ENCODE results near the gene IVD. TPM values are rescaled to one million over a fixed set of nuclear protein-coding genes. Genes with fewer than 3 reads are reported as not detected.

Gene IVD
- total RNA-seq, 1 experiment from 2014 or later, result 93.1 TPM

DNA sequence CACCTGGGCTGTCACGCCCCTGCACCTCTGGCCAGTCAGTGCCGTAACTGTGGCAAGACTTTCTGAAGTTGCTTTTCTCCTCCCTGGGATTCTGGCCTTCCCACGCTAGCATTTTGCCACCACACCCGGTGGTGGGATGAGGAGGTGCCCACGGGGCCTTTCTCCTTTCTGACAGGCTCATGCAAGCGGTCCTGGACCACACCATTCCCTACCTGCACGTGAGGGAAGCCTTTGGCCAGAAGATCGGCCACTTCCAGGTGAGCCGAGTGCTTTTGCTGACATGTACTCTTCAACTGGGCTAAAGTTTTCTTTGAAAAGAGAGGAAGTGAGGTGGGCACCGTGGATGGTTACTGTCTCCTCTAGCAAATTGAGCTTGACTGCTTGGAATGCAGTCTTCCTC is 9.6 kb downstream of the IVD start:
- Histone ChIP-seq H3K56ac (ENCODE audit: insufficient read length, low read depth, low read length) (no peak overlapping the region), H2AFZ (ENCODE audit: low read length) (no peak overlapping the region), H3K4me2 (ENCODE audit: insufficient read depth, insufficient read length, low read length) (no peak overlapping the region), H3T11ph (ENCODE audit: low read length) (no peak overlapping the region), H2BK120ac (ENCODE audit: low read depth, low read length, poor library complexity, severe bottlenecking) (no peak overlapping the region), H3K14ac (ENCODE audit: insufficient read depth, low read length) (no peak overlapping the region), H3K4me1 (ENCODE audit: insufficient read depth, low read length) (no peaks in the 10 kb centered on the region), H2BK15ac (ENCODE audit: low read depth, low read length) (no peak overlapping the region), H3K79me2 (ENCODE audit: insufficient read depth, low read length) (no peaks in the 10 kb centered on the region), H3K79me1 (ENCODE audit: insufficient read depth, low read depth, low read length, poor library complexity, severe bottlenecking) (no peaks in the 10 kb centered on the region), H2BK5ac (ENCODE audit: insufficient read length, low read length) (no peak overlapping the region), H4K91ac (ENCODE audit: insufficient read length, low read depth, low read length) (no peak overlapping the region), H2BK12ac (ENCODE audit: insufficient read length, low read depth, low read length) (no peak overlapping the region), H2BK20ac (ENCODE audit: low read depth, low read length, poor library complexity, severe bottlenecking) (no peak overlapping the region), H3K27ac (ENCODE audit: insufficient read length, low read depth, low read length) (no peak overlapping the region), H3K23ac (ENCODE audit: insufficient read length, low read depth, low read length) (no peak overlapping the region), H3K27me3 (ENCODE audit: insufficient read depth, low read length) (no peaks in the 10 kb centered on the region), H3K4ac (ENCODE audit: low read depth, low read length) (no peak overlapping the region), H3K9me3 (ENCODE audit: control insufficient read depth, low read depth, low read length) (no peaks in the 10 kb centered on the region), H4K8ac (replicated peaks; ENCODE audit: insufficient read length, low read depth, low read length) (no peak overlapping the region), H3K23me2 (ENCODE audit: insufficient read length, low read depth, low read length, poor library complexity, severe bottlenecking) (no peaks in the 10 kb centered on the region), H3K18ac (ENCODE audit: insufficient read length, low read depth, low read length) (no peak overlapping the region), H3K9ac (ENCODE audit: extremely low read depth, insufficient read length, low read length) (no peak overlapping the region), H4K20me1 (ENCODE audit: control insufficient read depth, insufficient read depth, insufficient read length) (no peaks in the 10 kb centered on the region), H2AK5ac (ENCODE audit: insufficient read length, low read length) (no peak overlapping the region), H4K5ac (ENCODE audit: insufficient read length, low read depth, low read length) (no peak overlapping the region)
- Mint-ChIP-seq H3K4me3 (no peak overlapping the region), H3K9me3 (no peaks in the 10 kb centered on the region), H3K4me1 (no peaks in the 10 kb centered on the region), H3K36me3 (ENCODE audit: insufficient read depth in 1 of 3, low read depth in 3 of 3) (peaks cover 45 to 78% (median 78%) of the 10 kb centered on the region in 3 experiments; a peak in 6 of 7 replicates), H3K27ac (no peak overlapping the region; a peak in 1 of 7 replicates), H3K27me3 (ENCODE audit: low read depth) (no peaks in the 10 kb centered on the region)
- TF ChIP-seq CTCF (conservative IDR thresholded peaks at IDR 0.05), result no peak
- DNase-seq, result no peak
- no CpG with 5 or more reads among the region's 10 CpGs for WGBS (ENCODE audit: extremely low coverage, insufficient read length, low lambda C conversion rate)
